Limb (tissue), 2 donors: ENCODE measurements around the gene ETV7.

Source experiments
- DNase-seq, 2 donors: peaks; one replicate each; pipeline ENCODE4 v3.0.0-alpha.2; 2016; ENCODE audit errors: extremely low spot score in 2 of 2

Gene ETV7

DNA sequence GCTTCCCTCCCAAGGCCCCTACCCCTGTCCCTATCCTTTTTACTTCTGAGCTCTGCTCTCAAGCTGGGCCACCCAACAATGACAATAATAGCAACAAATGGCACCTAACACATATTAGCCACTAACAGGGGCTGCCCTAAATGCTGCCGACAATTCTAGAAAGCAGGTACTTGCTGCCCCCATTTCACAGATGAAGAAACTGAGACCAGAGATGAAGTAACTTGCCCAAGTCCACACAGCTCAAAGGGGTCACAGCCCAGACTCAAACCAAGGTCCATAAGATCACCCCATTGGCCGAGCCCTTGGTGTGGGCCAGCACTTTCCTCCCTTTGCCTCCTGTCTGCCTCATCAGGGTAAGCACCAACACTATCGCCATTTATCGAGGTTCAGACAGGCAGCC lies 62.8 kb downstream of the ETV7 start:
- DNase-seq, result no peak

DNA sequence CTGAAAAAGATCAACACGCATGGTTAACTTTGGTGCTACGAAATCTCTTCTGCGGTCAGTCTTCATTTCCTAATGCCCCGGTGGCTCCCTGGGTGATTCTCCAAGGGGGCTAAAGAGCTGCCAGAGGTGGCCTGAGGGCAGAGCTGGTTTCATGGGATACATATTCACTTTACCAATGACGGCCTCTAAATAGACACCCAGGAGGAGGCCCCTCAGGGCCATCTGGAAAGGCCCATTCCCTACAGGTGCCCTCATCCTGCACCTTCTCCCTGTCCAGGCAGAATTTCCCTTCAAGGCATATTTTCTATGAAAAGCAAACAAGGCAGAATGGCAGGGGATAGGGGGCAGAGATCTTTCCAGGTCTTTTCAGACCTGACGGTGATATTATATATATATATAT lies 63.3 kb downstream of the ETV7 start:
- no peak for DNase-seq

DNA sequence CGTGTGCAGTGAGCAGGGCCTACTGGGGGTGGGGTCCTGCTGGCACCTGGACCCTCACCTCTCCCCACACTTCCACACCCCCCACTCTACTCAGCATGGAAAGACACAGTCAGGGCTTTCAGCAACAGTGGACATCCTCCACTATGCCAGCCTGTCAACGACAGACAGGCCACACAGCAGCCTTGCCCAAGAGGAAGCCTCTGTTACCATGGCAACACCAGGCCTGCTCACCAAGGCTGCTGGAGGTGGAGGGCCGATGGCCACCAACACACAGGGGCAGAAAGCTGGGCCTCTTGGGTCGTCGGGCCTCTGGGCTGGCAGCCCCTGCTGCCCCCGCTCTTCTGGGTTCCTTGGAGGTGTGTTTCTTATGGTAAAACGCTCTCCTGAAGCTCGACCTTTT lies 64.4 kb downstream of the ETV7 start:
- no peak for DNase-seq

DNA sequence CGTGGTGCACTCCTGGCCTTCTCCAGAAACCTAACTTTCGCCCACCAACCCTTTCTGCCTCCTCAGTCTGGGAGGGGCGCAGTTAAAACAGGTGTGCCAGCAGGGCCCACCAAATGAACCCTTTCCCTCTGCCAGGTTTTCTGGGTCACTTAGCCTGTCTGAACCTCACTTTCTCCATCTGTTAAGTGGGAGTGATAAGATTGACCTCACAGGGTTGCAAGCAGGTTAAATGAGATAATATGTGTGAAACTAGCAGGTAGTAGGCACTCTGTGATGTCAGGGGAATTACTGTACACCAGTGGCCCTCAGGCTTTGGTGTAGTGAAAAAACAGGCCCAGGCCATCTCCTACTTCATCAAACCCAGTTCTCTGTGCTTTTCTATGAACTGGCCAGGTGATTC lies 64.9 kb downstream of the ETV7 start:
- no peak for DNase-seq

DNA sequence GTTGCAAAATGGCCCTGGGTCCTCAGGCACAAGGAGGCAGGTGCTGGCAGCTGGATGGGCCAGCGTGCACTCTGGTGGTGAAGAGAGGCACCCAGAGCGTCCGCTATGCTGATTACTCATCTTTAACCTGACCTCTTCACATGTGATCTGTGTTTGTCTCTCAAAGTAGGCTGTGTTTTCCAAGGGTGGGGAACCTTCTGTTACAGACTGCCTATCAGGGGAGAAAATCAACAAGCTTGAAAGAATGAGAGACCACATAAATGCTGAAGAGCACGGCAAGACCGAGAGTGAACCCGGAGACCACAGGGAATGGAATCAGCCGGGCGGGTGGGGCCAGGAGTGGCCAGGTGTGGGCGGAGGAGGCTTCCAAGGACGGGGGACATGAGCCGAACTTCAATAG lies 67.0 kb downstream of the ETV7 start:
- DNase-seq, result no peak

DNA sequence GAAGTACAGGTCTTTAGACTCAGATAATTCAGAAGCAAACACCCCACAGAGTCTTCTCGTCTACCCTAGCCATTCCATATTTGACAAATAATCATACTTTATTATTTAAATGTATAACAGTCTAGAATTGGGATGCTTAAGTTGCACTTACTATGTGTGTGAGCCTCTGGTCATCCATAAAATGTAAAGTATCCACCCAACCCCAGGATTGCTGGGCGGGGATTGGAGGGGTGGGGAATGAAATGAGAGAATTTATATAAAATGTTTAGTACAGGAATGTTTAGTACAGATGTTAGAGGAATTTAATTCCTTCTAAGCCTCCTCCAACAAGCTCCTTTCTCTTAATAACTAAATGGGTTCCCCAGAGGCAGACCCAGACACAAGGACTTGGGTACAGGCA lies 67.6 kb downstream of the ETV7 start:
- no peak for DNase-seq

DNA sequence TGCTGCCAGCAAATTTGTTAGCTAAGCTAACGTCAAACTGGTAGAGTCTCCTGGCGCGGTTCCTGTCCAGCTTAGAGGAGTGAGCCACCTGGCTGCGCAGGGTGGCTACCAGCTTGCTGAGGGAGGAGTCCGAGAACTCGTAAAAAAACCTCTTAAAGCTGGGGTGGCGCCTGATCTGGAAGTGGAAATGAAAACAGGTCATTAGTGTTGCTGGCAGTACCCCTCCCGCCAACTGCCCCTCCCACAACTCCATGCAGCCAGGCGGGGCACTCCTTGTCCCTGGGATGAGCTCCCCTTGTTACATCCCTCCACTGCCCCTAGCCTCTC lies 68.1 kb downstream of the ETV7 start:
- no peak for DNase-seq

DNA sequence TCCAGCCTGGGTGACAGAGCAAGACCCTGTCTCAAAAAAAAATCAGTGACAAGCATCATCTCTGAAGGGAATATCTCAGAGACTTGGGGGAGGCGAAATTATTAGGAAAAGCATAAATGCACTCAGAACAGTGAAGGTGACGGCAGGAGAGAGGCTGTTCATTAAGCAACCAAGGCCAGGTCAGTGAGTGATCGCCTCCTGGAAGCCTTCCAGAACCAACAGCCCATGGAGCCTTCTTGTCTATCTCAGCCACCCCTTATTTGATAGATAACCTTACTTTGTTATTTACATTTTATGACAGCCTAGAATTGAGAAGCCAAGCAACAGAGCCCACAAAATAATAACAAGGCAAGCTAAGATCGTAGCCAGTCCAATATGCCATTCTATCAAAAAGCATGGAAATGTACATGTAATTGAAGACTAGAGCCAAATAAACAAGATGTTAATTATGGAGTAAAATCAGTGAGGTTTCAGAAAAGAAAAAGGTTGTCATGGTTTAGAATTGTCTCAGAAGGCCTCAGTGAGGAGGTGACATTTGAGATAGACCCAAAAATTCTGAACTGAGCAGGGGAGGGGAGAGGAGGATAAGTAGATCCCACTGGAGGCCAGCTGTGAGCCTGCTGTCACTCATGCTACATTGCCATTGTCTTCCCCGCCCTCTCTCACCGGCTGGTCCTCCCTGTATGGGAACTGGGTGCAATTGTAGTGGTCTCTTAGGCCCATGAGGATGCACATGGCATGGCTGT lies 68.6 kb downstream of the ETV7 start:
- no peak for DNase-seq

DNA sequence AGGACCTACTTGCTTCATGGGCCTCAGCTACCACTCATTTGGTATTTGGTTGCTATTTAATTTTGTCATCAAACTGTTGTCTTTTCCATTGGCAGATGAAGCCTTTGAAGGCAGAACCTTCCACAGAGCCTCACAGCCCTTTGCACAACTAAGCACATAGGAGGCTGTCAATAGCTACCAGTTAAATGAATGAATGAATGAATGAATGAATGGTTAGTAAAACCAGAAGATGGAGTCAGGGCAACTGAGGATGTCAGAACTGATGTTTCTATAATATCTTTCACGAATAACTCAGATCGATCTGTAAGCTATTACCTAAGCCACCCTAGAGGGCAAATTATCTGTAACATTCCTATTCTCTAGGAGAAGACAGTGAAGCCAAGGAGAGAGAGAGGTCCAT lies 69.8 kb downstream of the ETV7 start:
- no peak for DNase-seq
